HepG2 (cell line): Measurements from ENCODE around the gene TMEM240. TPM values are rescaled to one million over a fixed set of nuclear protein-coding genes. Genes with fewer than 3 reads are reported as not detected.

Source experiments
- ATAC-seq: fragments of 200-7000 bp; cut with Tn5 transposase; 3 replicates; pipeline ENCODE4 v1.9.1; 2020; ENCODE audit warnings: mild to moderate bottlenecking, moderate library complexity
- BruUV-seq: library from RNA; stranded (reverse); fragments of 400-500 nt; replicated peaks from 2 replicates; lab custom pipeline; 2021; lab: Mats Ljungman, UMichigan
- CTCF ChIA-PET: fragments of 300-600 bp; formaldehyde crosslinking; extraction: SDS; loops from one replicate; lab custom pipeline; 2021; ENCODE audit warnings: low total read pairs, inconsistent platforms, low intra/inter-chr PET ratio; lab: Yijun Ruan, JAX
- POLR2A ChIA-PET: fragments of 350-600 bp; sonication (Branson Sonifier 250); formaldehyde crosslinking; loops from one replicate; lab custom pipeline; 2020; ENCODE audit warnings: antibody characterized with exemption, inconsistent platforms; lab: Yijun Ruan, JAX
- DNase-seq: peaks from one replicate; pipeline ENCODE4 v3.0.0-alpha.2; 2015; ENCODE audit warnings: low spot score
- FAIRE-seq: peaks from 3 replicates; lab custom pipeline; 2011; peaks lifted over from hg19 to GRCh38; lab: Jason Lieb, UNC
- H2AFZ ChIP-seq: one replicate; pipeline ENCODE4 v1.6.1; 2011; ENCODE audit warnings: low read length, inconsistent platforms
- H3K27ac ChIP-seq: fragments of 300-600 bp; 3 replicates; pipeline ENCODE4 v1.8.0; 2011; ENCODE audit warnings: mixed run types, mild to moderate bottlenecking, mixed read lengths, low read length, inconsistent platforms; ENCODE audit not compliant: insufficient read depth; ENCODE audit errors: extremely low read length
- H3K27me3 ChIP-seq, 2 experiments: fragments of 200-600 bp in 1 of 2; 2 replicates in 1 of 2; 3 replicates in 1 of 2; pipeline versions ENCODE4 v1.6.0 to v1.8.0; 2011; ENCODE audit warnings: low read length in 2 of 2, mild to moderate bottlenecking in 2 of 2, moderate library complexity in 2 of 2, inconsistent platforms in 1 of 2; ENCODE audit not compliant: insufficient read depth in 2 of 2, control insufficient read depth in 1 of 2
- H3K36me3 ChIP-seq, 2 experiments: fragments of 200-600 bp in 1 of 2; replicated peaks in 1 of 2; 2 replicates in 1 of 2; 3 replicates in 1 of 2; pipeline versions ENCODE4 v1.5.1 to v1.8.0; 2011; ENCODE audit warnings: low read length in 2 of 2, inconsistent platforms in 1 of 2; ENCODE audit not compliant: insufficient read depth in 2 of 2, control insufficient read depth in 1 of 2
- H3K4me1 ChIP-seq: 2 replicates; pipeline ENCODE4 v1.5.1; 2012; ENCODE audit warnings: low read length, inconsistent platforms; ENCODE audit not compliant: insufficient read depth
- H3K4me2 ChIP-seq: 2 replicates; pipeline ENCODE4 v1.6.0; 2011; ENCODE audit warnings: low read depth, low read length, inconsistent platforms
- H3K4me3 ChIP-seq, 3 experiments: fragments of 200-600 bp in 1 of 3; sonication (generic), shearing (Covaris generic) in 1 of 3; replicated peaks in 1 of 3; 2 replicates each; pipeline ENCODE4 v1.5.1; 2011 to 2016; ENCODE audit warnings: low read length in 3 of 3, inconsistent platforms in 2 of 3, low read depth in 2 of 3, mild to moderate bottlenecking in 2 of 3, control low read depth in 1 of 3, mixed read lengths in 1 of 3; ENCODE audit not compliant: insufficient read depth in 1 of 3
- H3K79me2 ChIP-seq: one replicate; pipeline ENCODE4 v1.6.1; 2011; ENCODE audit warnings: low read length, inconsistent platforms; ENCODE audit not compliant: insufficient read depth
- H3K9ac ChIP-seq: 2 replicates; pipeline ENCODE4 v1.6.0; 2011; ENCODE audit warnings: mild to moderate bottlenecking, low read depth, low read length, inconsistent platforms; ENCODE audit not compliant: insufficient read depth
- H3K9me3 ChIP-seq: 2 replicates; pipeline ENCODE4 v1.5.1; 2012; ENCODE audit warnings: mild to moderate bottlenecking, low read length
- H4K20me1 ChIP-seq: 2 replicates; pipeline ENCODE4 v1.6.0; 2011; ENCODE audit warnings: inconsistent platforms, mild to moderate bottlenecking, low read length, moderate library complexity; ENCODE audit not compliant: insufficient read depth
- ADNP ChIP-seq: sonication (generic); formaldehyde crosslinking; IDR thresholded peaks from 2 replicates; pipeline ENCODE4 v1.4.0; 2020; ENCODE audit warnings: missing genetic modification reagents
- AGO2 ChIP-seq: fragments of 200-400 bp; formaldehyde crosslinking; optimal IDR thresholded peaks from 2 replicates; pipeline ENCODE3; 2017; ENCODE audit warnings: mild to moderate bottlenecking, low read depth, low read length, moderate library complexity
- DBP ChIP-seq: sonication (generic); formaldehyde crosslinking; IDR thresholded peaks from 2 replicates; pipeline ENCODE4 v1.4.0; 2020; ENCODE audit warnings: missing genetic modification reagents; ENCODE audit errors: not compliant biosample characterization
- STAG1 ChIP-seq: sonication (generic); formaldehyde crosslinking; IDR thresholded peaks from 2 replicates; pipeline ENCODE4 v1.4.0; 2020; ENCODE audit warnings: missing genetic modification reagents
- ZNF180 ChIP-seq: sonication (generic); formaldehyde crosslinking; IDR thresholded peaks from 2 replicates; pipeline ENCODE4 v1.4.0; 2020; ENCODE audit warnings: low read depth, missing genetic modification reagents, borderline replicate concordance
- ZNF431 ChIP-seq: sonication (generic); formaldehyde crosslinking; IDR thresholded peaks from 2 replicates; pipeline ENCODE4 v1.9.0; 2022; ENCODE audit warnings: missing genetic modification reagents, low read depth, mild to moderate bottlenecking, borderline replicate concordance
- ZNF770 ChIP-seq: sonication (generic); formaldehyde crosslinking; IDR thresholded peaks from 2 replicates; pipeline ENCODE4 v1.5.0; 2020; ENCODE audit warnings: mild to moderate bottlenecking, missing genetic modification reagents
- WGBS: methylation state at CpG from one replicate; pipeline ENCODE4 v1.1.6; 2017; ENCODE audit warnings: low lambda C conversion rate; 5-methylcytosine and 5-hydroxymethylcytosine counted together
- in situ Hi-C: cut with HindIII; loops from 2 replicates; pipeline ENCODE4 v1.10.0; 2017; ENCODE audit warnings: low pct_unique_long_range_greater_than_20kb; ENCODE audit not compliant: extremely low pct_ligation_motif_present
- intact Hi-C: fragments of 100-400 bp; cut with micrococcal nuclease; formaldehyde crosslinking; loops from one replicate; pipeline ENCODE4 v1.10.0; 2022; ENCODE audit not compliant: unreplicated experiment
- polyA plus RNA-seq, 8 experiments: library from polyadenylated mRNA; depleted of rRNA in 3 of 8; stranded (reverse) in 7 of 8; unstranded in 1 of 8; fragments of >200 nt; fragmentation: Illumina TruSeq in 4 of 8; extraction: Trizol in 4 of 8; gene quantifications; 2 replicates each; pipeline versions ENCODE4 v1.2.1 to v1.2.3, GENCODE V29; 2011 to 2016; ENCODE audit warnings: low read depth in 4 of 8, missing spikeins in 1 of 8, mixed read lengths in 1 of 8; ENCODE audit not compliant: insufficient read depth in 1 of 8
- total RNA-seq, 5 experiments: library from RNA; depleted of rRNA; stranded (reverse); fragments of >200 nt; fragmentation: Illumina TruSeq; extraction: Trizol; gene quantifications; 2 replicates each; pipeline ENCODE4 v1.2.3, GENCODE V29; 2016; ENCODE audit warnings: low read depth in 1 of 5
- TF ChIP-seq, protein P1 (sequence below): sonication (generic); formaldehyde crosslinking; IDR thresholded peaks from 2 replicates; pipeline ENCODE4 v1.4.0; 2020; ENCODE audit warnings: missing genetic modification reagents, borderline replicate concordance
- TF ChIP-seq, protein P2 (sequence below): fragments of 450-650 bp; IDR thresholded peaks from 2 replicates; pipeline ENCODE4 v1.6.1; 2017
- TF ChIP-seq, protein P3 (sequence below): sonication (generic); formaldehyde crosslinking; IDR thresholded peaks from 2 replicates; pipeline ENCODE4 v1.5.1; 2020; ENCODE audit warnings: mild to moderate bottlenecking, missing genetic modification reagents, moderate library complexity
- TF ChIP-seq, protein P4 (sequence below): sonication (generic); formaldehyde crosslinking; IDR thresholded peaks from 2 replicates; pipeline ENCODE4 v1.5.0; 2020; ENCODE audit warnings: missing genetic modification reagents

TMEM240 gene
- total and polyA plus RNA-seq, 2 of the 13 experiments (the other 11 are each of a cell fraction or from before 2014, with no cell fraction given): 0.17 TPM; not detected in 1

DNA sequence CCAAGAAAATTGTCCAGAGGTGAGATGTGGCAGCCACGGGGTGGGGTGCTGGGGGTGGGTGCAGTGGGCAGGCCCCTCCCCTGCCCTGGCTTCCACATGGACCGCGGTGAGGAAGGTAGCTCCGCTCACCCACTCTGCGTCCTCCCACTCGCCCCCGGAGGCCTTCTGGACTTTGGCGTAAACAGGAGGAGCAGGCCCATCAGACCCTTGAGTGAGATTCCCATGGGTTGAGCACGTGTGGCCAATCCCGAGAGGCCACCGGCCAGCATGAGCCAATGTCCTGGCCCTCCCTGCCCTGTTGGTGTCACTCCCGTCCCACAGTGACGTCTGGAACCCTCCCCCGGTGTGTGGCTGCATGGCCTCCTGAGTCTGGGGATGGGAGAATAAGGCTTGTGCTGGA lies 8.2 kb upstream of the TMEM240 start:
- Histone ChIP-seq H3K27ac (no peak overlapping the region), H3K4me3 (no peak overlapping the region), H3K9ac (no peak overlapping the region), H3K79me2 (no peaks in the 10 kb centered on the region), H3K27me3 (no peaks in the 10 kb centered on the region), H2AFZ (no peak overlapping the region), H3K4me1 (no peaks in the 10 kb centered on the region), H3K4me2 (no peak overlapping the region), H3K36me3 (peaks cover 0 to 3% of the 10 kb centered on the region in 2 experiments; a peak in 1 of 5 replicates), H3K9me3 (no peaks in the 10 kb centered on the region), H4K20me1 (no peaks in the 10 kb centered on the region)
- in situ Hi-C loops: no loop called here
- no peak for DNase-seq
- BruUV-seq: no TSS peak
- ChIA-PET CTCF (no interaction called here), POLR2A (no interaction called here)
- no peak for FAIRE-seq
- ATAC-seq: no peak
- intact Hi-C loops: no loop called here
- WGBS: 90% methylated on average over 3 of the region's 14 CpGs
- no peak for TF ChIP-seq DBP (CRISPR knock-in tag)
- TF ChIP-seq, protein P1, sequence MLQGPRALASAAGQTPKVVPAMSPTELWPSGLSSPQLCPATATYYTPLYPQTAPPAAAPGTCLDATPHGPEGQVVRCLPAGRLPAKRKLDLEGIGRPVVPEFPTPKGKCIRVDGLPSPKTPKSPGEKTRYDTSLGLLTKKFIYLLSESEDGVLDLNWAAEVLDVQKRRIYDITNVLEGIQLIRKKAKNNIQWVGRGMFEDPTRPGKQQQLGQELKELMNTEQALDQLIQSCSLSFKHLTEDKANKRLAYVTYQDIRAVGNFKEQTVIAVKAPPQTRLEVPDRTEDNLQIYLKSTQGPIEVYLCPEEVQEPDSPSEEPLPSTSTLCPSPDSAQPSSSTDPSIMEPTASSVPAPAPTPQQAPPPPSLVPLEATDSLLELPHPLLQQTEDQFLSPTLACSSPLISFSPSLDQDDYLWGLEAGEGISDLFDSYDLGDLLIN (CRISPR knock-in tag): no peak
- TF ChIP-seq, protein P2, sequence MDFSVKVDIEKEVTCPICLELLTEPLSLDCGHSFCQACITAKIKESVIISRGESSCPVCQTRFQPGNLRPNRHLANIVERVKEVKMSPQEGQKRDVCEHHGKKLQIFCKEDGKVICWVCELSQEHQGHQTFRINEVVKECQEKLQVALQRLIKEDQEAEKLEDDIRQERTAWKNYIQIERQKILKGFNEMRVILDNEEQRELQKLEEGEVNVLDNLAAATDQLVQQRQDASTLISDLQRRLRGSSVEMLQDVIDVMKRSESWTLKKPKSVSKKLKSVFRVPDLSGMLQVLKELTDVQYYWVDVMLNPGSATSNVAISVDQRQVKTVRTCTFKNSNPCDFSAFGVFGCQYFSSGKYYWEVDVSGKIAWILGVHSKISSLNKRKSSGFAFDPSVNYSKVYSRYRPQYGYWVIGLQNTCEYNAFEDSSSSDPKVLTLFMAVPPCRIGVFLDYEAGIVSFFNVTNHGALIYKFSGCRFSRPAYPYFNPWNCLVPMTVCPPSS: no peak
- TF ChIP-seq, protein P3, sequence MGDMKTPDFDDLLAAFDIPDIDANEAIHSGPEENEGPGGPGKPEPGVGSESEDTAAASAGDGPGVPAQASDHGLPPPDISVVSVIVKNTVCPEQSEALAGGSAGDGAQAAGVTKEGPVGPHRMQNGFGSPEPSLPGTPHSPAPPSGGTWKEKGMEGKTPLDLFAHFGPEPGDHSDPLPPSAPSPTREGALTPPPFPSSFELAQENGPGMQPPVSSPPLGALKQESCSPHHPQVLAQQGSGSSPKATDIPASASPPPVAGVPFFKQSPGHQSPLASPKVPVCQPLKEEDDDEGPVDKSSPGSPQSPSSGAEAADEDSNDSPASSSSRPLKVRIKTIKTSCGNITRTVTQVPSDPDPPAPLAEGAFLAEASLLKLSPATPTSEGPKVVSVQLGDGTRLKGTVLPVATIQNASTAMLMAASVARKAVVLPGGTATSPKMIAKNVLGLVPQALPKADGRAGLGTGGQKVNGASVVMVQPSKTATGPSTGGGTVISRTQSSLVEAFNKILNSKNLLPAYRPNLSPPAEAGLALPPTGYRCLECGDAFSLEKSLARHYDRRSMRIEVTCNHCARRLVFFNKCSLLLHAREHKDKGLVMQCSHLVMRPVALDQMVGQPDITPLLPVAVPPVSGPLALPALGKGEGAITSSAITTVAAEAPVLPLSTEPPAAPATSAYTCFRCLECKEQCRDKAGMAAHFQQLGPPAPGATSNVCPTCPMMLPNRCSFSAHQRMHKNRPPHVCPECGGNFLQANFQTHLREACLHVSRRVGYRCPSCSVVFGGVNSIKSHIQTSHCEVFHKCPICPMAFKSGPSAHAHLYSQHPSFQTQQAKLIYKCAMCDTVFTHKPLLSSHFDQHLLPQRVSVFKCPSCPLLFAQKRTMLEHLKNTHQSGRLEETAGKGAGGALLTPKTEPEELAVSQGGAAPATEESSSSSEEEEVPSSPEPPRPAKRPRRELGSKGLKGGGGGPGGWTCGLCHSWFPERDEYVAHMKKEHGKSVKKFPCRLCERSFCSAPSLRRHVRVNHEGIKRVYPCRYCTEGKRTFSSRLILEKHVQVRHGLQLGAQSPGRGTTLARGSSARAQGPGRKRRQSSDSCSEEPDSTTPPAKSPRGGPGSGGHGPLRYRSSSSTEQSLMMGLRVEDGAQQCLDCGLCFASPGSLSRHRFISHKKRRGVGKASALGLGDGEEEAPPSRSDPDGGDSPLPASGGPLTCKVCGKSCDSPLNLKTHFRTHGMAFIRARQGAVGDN: no peak
- peak; percentile 61 for TF ChIP-seq AGO2
- no peak for TF ChIP-seq ZNF431 (CRISPR knock-in tag)
- TF ChIP-seq ZNF180 (CRISPR knock-in tag): no peak
- TF ChIP-seq STAG1: peak; percentile 17; the same call in 1 of the 2 replicates
- no peak for TF ChIP-seq ADNP (CRISPR knock-in tag)
- TF ChIP-seq, protein P4, sequence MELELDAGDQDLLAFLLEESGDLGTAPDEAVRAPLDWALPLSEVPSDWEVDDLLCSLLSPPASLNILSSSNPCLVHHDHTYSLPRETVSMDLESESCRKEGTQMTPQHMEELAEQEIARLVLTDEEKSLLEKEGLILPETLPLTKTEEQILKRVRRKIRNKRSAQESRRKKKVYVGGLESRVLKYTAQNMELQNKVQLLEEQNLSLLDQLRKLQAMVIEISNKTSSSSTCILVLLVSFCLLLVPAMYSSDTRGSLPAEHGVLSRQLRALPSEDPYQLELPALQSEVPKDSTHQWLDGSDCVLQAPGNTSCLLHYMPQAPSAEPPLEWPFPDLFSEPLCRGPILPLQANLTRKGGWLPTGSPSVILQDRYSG: no peak
- TF ChIP-seq ZNF770: no peak
